ENCODE data around the gene DYNC1I2. TPM values are rescaled to one million over a fixed set of nuclear protein-coding genes. Genes with fewer than 3 reads are reported as not detected.

DYNC1I2 gene
- total and polyA plus RNA-seq, 2 donors (not counting 1 experiment from before 2014, with no cell fraction given), result 109 to 238 TPM

- Histone ChIP-seq H2AFZ (ENCODE audit: low read length) (no peak overlapping the region), H4K20me1 (ENCODE audit: control insufficient read depth, extremely low read depth, insufficient read depth, low read length) (no peaks in the 10 kb centered on the region), H3K4me3 (replicated peaks in 1 of 4; ENCODE audit: control extremely low read depth in 1 of 4, insufficient read depth in 1 of 4, low read depth in 3 of 4, low read length in 4 of 4) (no peak overlapping the region), H3K4me2 (ENCODE audit: extremely low read depth, insufficient read depth, low read length) (no peak overlapping the region), H3K79me2 (ENCODE audit: control insufficient read depth, insufficient read depth, low read length) (peaks cover 33% of the 10 kb centered on the region), H3K9me3 (ENCODE audit: control insufficient read depth, insufficient read depth, low read depth, low read length) (no peaks in the 10 kb centered on the region), H3K27ac (ENCODE audit: insufficient read depth, low read length) (no peak overlapping the region), H3K4me1 (ENCODE audit: control insufficient read depth, extremely low read depth, insufficient read depth, low read length) (peaks cover 5% of the 10 kb centered on the region), H3K36me3 (ENCODE audit: control insufficient read depth, insufficient read depth, low read length) (no peaks in the 10 kb centered on the region), H3K27me3 (ENCODE audit: control insufficient read depth, insufficient read depth, low read length) (no peaks in the 10 kb centered on the region), H3K9ac (ENCODE audit: insufficient read depth, low read length) (no peak overlapping the region)
- no peak for TF ChIP-seq EZH2 (IDR thresholded peaks at IDR 0.05; ENCODE audit: low read length, missing control alignments)
- TF ChIP-seq CTCF (conservative IDR thresholded peaks at IDR 0.05 in 1 of 2, IDR thresholded peaks at IDR 0.05 in 1 of 2; ENCODE audit: low read depth in 1 of 2, low read length in 2 of 2), result peak; percentile 40 to 63
- DNase-seq (ENCODE audit: low read depth in 2 of 2), result peak; percentile 27 to 59
Observed at GRCh38 chr2:171703574-171704347, 16.5 kb downstream of the DYNC1I2 start.

- no peak overlapping the region for H2AFZ ChIP-seq (ENCODE audit: low read length)
- H3K4me3 ChIP-seq (replicated peaks in 1 of 4; ENCODE audit: control extremely low read depth in 1 of 4, insufficient read depth in 1 of 4, low read depth in 3 of 4, low read length in 4 of 4), result no peak overlapping the region
- DNase-seq (ENCODE audit: low read depth in 2 of 2), result peak in 1 of 2 donors; percentile 49
- no peak overlapping the region for H3K9ac ChIP-seq (ENCODE audit: insufficient read depth, low read length)
- H4K20me1 ChIP-seq (ENCODE audit: control insufficient read depth, extremely low read depth, insufficient read depth, low read length), result no peaks in the 10 kb centered on the region
- no peak overlapping the region for H3K4me2 ChIP-seq (ENCODE audit: extremely low read depth, insufficient read depth, low read length)
- H3K4me1 ChIP-seq (ENCODE audit: control insufficient read depth, extremely low read depth, insufficient read depth, low read length), result peaks cover 5% of the 10 kb centered on the region
- no peaks in the 10 kb centered on the region for H3K36me3 ChIP-seq (ENCODE audit: control insufficient read depth, insufficient read depth, low read length)
- TF ChIP-seq EZH2 (IDR thresholded peaks at IDR 0.05; ENCODE audit: low read length, missing control alignments) (no peak), CTCF (conservative IDR thresholded peaks at IDR 0.05 in 1 of 2, IDR thresholded peaks at IDR 0.05 in 1 of 2; ENCODE audit: low read depth in 1 of 2, low read length in 2 of 2) (peak; percentile 22 to 42)
- H3K79me2 ChIP-seq (ENCODE audit: control insufficient read depth, insufficient read depth, low read length), result peaks cover 27% of the 10 kb centered on the region
- no peak overlapping the region for H3K27ac ChIP-seq (ENCODE audit: insufficient read depth, low read length)
- no peaks in the 10 kb centered on the region for H3K9me3 ChIP-seq (ENCODE audit: control insufficient read depth, insufficient read depth, low read depth, low read length)
- no peaks in the 10 kb centered on the region for H3K27me3 ChIP-seq (ENCODE audit: control insufficient read depth, insufficient read depth, low read length)
Observed at GRCh38 chr2:171706152-171706803, 19.0 kb downstream of the DYNC1I2 start.

GRCh38 chr2:171707752-171708151 is 20.5 kb downstream of the DYNC1I2 start:
- peaks cover 25% of the 10 kb centered on the region for H3K79me2 ChIP-seq (ENCODE audit: control insufficient read depth, insufficient read depth, low read length)
- H3K36me3 ChIP-seq (ENCODE audit: control insufficient read depth, insufficient read depth, low read length), result no peaks in the 10 kb centered on the region
- no peak overlapping the region for H3K4me3 ChIP-seq (replicated peaks in 1 of 4; ENCODE audit: control extremely low read depth in 1 of 4, insufficient read depth in 1 of 4, low read depth in 3 of 4, low read length in 4 of 4)

More at GRCh38 chr2:171707752-171708151, 20.5 kb downstream of the DYNC1I2 start:
- no peaks in the 10 kb centered on the region for H3K9me3 ChIP-seq (ENCODE audit: control insufficient read depth, insufficient read depth, low read depth, low read length)
- no peak for DNase-seq (ENCODE audit: low read depth in 2 of 2)
- TF ChIP-seq EZH2 (IDR thresholded peaks at IDR 0.05; ENCODE audit: low read length, missing control alignments) (no peak), CTCF (conservative IDR thresholded peaks at IDR 0.05 in 1 of 2, IDR thresholded peaks at IDR 0.05 in 1 of 2; ENCODE audit: low read depth in 1 of 2, low read length in 2 of 2) (no peak)
- no peaks in the 10 kb centered on the region for H4K20me1 ChIP-seq (ENCODE audit: control insufficient read depth, extremely low read depth, insufficient read depth, low read length)
- H3K4me2 ChIP-seq (ENCODE audit: extremely low read depth, insufficient read depth, low read length), result no peak overlapping the region
- no peak overlapping the region for H3K27ac ChIP-seq (ENCODE audit: insufficient read depth, low read length)
- H3K27me3 ChIP-seq (ENCODE audit: control insufficient read depth, insufficient read depth, low read length), result no peaks in the 10 kb centered on the region
- no peak overlapping the region for H3K9ac ChIP-seq (ENCODE audit: insufficient read depth, low read length)
- H3K4me1 ChIP-seq (ENCODE audit: control insufficient read depth, extremely low read depth, insufficient read depth, low read length), result peaks cover 3% of the 10 kb centered on the region
- H2AFZ ChIP-seq (ENCODE audit: low read length), result no peak overlapping the region
